ENCODE results near the gene MRPL24. TPM values are rescaled to one million over a fixed set of nuclear protein-coding genes. Genes with fewer than 3 reads are reported as not detected.

The MRPL24 gene
- total and polyA plus RNA-seq, 2 of the 8 experiments (the other 6 are each of a cell fraction or from before 2014, with no cell fraction given), result 29.7 to 35.2 TPM

DNA sequence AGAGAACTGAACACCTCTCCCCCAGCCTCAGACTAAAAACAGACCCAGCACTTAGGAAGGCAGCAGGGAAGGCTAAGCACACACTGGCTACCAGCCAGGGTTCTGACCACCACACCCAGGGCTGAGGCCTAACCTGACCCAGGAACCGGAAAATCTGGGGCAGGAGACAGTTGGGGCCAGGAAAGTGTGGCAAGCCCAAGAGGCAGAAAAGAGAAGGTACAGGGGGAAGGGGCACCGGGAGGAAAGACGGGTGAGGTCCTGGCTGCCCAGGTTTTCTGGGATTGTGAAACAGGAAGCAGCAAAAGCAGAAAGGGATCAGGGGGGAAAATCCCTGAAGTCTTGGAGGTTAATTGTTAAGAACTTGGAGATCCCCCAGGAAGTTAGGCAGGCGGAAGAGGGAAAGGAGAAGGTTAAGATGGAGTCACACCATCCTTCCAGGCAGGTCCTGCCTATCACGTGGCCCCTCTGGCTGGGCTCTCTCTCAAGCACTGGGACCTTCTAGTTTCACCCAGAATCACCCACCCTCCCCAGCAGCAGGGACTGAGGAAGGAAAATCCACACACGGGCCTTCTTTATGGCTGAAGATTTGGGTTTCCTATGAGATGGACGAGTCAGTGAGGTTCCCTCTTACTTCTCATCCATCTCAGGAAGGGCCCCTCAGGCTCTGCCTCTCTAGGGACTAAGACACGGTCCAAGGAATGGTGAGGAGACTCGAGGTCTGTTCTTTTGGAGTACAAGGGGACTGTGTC lies 8.0 kb upstream of the MRPL24 start:
- H3K9ac ChIP-seq (replicated peaks in 1 of 4; ENCODE audit: extremely low read depth in 1 of 4, low read depth in 3 of 4, low read length in 3 of 4), result peak overlapping the region in 3 of 4 experiments; percentile 20 to 36 (median 24); a peak in 3 of 7 replicates
- FAIRE-seq, result no peak
- peak overlapping the region; percentile 92; the same call in 1 of the 2 replicates for H3K27ac ChIP-seq (ENCODE audit: low read depth, low read length)

More for the DNA sequence above, 8.0 kb upstream of the MRPL24 start:
- no peak overlapping the region for H3K56ac ChIP-seq (replicated peaks; ENCODE audit: insufficient read length, low read depth, low read length)
- ChIA-PET POLR2A (ENCODE audit: partially characterized antibody) (interaction anchor here (0.9 to 10.7 kb wide), 4 partner anchors 18 to 90 kb away, joined by 3 to 214 read pairs (median 24); partner anchors contain the start of genes ISG20L2, METTL25B and NES), CTCF (ENCODE audit: partially characterized antibody) (interaction anchor here (1.2 to 1.8 kb wide), 4 partner anchors 23 to 90 kb away, joined by 3 to 18 read pairs (median 7); no protein-coding TSS in a partner anchor)
- H4K20me1 ChIP-seq (replicated peaks in 1 of 2; ENCODE audit: control insufficient read depth in 1 of 2, insufficient read depth in 2 of 2, low read length in 2 of 2), result peaks cover 0 to 5% of the 10 kb centered on the region in 2 experiments
- H3K23me2 ChIP-seq (ENCODE audit: low read depth, low read length), result peaks cover 12% of the 10 kb centered on the region
- WGBS, 2 experiments (ENCODE audit: extremely low coverage in 1 of 2, insufficient coverage in 1 of 2, insufficient read length in 1 of 2, insufficient replicate concordance in 2 of 2, low coverage in 1 of 2, low lambda C conversion rate in 2 of 2, missing lambda C conversion rate in 1 of 2), result 88% methylated on average over 9 of the region's 9 CpGs; no CpG with 5 or more reads in 1 of the 2 experiments
- H4K8ac ChIP-seq (ENCODE audit: extremely low read depth, insufficient read depth, low read length), result no peak overlapping the region
- H3K23ac ChIP-seq (ENCODE audit: insufficient read length), result no peak overlapping the region
- H3K36me3 ChIP-seq (ENCODE audit: control insufficient read depth in 2 of 4, insufficient read depth in 4 of 4, low read length in 3 of 4), result peaks cover 2 to 13% (median 4%) of the 10 kb centered on the region in 4 experiments; a peak in 6 of 8 replicates
- peaks cover 20% of the 10 kb centered on the region for H3K79me1 ChIP-seq (ENCODE audit: low read depth, low read length)
- 0 out of 2 replicates have a peak overlapping the region, but pooled peaks have one; percentile 49 for H2BK15ac ChIP-seq (ENCODE audit: low read length)
- no peak overlapping the region for H3K14ac ChIP-seq (ENCODE audit: insufficient read length)
- H2BK20ac ChIP-seq (ENCODE audit: low read length), result 0 out of 2 replicates have a peak overlapping the region, but pooled peaks have one; percentile 25
- H2BK5ac ChIP-seq (ENCODE audit: low read depth, low read length), result peak overlapping the region; percentile 53
- no peaks in the 10 kb centered on the region for H3K27me3 ChIP-seq (replicated peaks in 1 of 4; ENCODE audit: control insufficient read depth in 3 of 4, extremely low read depth in 1 of 4, insufficient read depth in 3 of 4, low read length in 3 of 4)
- H3K4me1 ChIP-seq (replicated peaks in 1 of 4; ENCODE audit: control insufficient read depth in 3 of 4, insufficient read depth in 4 of 4, low read length in 3 of 4), result peaks cover 35 to 54% (median 37%) of the 10 kb centered on the region in 4 experiments
- peak overlapping the region in 3 of 4 experiments; percentile 10 to 100 (median 75); a peak in 5 of 8 replicates for H3K4me3 ChIP-seq (ENCODE audit: extremely low read depth in 1 of 4, insufficient read depth in 2 of 4, low read depth in 3 of 4, low read length in 4 of 4)
- H3K18ac ChIP-seq (ENCODE audit: extremely low read depth, low read length), result peak overlapping the region; percentile 67; the same call in 1 of the 2 replicates
- no peak overlapping the region for H2AFZ ChIP-seq (ENCODE audit: low read length)
- no peak for DNase-seq (ENCODE audit: low read depth in 1 of 2, low spot score in 2 of 2)
- H3K4ac ChIP-seq (replicated peaks; ENCODE audit: insufficient read length, low read depth, low read length), result no peak overlapping the region
- H3K79me2 ChIP-seq (ENCODE audit: control insufficient read depth in 1 of 2, insufficient read depth in 2 of 2, low read length in 2 of 2), result peaks cover 30 to 73% of the 10 kb centered on the region in 2 experiments
- no peaks in the 10 kb centered on the region for H3K9me3 ChIP-seq (ENCODE audit: insufficient read depth in 2 of 2, low read depth in 1 of 2, low read length in 1 of 2)
- TF ChIP-seq, protein P1, sequence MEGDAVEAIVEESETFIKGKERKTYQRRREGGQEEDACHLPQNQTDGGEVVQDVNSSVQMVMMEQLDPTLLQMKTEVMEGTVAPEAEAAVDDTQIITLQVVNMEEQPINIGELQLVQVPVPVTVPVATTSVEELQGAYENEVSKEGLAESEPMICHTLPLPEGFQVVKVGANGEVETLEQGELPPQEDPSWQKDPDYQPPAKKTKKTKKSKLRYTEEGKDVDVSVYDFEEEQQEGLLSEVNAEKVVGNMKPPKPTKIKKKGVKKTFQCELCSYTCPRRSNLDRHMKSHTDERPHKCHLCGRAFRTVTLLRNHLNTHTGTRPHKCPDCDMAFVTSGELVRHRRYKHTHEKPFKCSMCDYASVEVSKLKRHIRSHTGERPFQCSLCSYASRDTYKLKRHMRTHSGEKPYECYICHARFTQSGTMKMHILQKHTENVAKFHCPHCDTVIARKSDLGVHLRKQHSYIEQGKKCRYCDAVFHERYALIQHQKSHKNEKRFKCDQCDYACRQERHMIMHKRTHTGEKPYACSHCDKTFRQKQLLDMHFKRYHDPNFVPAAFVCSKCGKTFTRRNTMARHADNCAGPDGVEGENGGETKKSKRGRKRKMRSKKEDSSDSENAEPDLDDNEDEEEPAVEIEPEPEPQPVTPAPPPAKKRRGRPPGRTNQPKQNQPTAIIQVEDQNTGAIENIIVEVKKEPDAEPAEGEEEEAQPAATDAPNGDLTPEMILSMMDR (IDR thresholded peaks at IDR 0.05; ENCODE audit: control extremely low read depth in 1 of 3, insufficient read depth in 1 of 3, low read depth in 1 of 3, low read length in 3 of 3), result peak in 1 of 3 experiments; percentile 3; a peak in 1 of 4 replicates
- TF ChIP-seq, protein P2, sequence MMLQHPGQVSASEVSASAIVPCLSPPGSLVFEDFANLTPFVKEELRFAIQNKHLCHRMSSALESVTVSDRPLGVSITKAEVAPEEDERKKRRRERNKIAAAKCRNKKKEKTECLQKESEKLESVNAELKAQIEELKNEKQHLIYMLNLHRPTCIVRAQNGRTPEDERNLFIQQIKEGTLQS (IDR thresholded peaks at IDR 0.05; ENCODE audit: insufficient read depth, low read depth, low read length), result no peak
- peak overlapping the region; percentile 88; the same call in 1 of the 2 replicates for H2BK12ac ChIP-seq (ENCODE audit: low read depth, low read length)
- no peak overlapping the region for H4K5ac ChIP-seq (ENCODE audit: insufficient read length, low read depth, low read length)
- H2AK5ac ChIP-seq (ENCODE audit: low read depth, low read length), result no peak overlapping the region
- H3K4me2 ChIP-seq (ENCODE audit: insufficient read depth in 1 of 2, low read depth in 2 of 2, low read length in 2 of 2), result peak overlapping the region; percentile 91 to 99
- no peak overlapping the region for H4K91ac ChIP-seq (replicated peaks; ENCODE audit: insufficient read length, low read length)
- no peak overlapping the region for H2BK120ac ChIP-seq (replicated peaks; ENCODE audit: low read depth, low read length)

Measured in H1 (cell line).